A549 (cell line): Measurements from ENCODE around the gene GSTT2B. TPM values are rescaled to one million over a fixed set of nuclear protein-coding genes. Genes with fewer than 3 reads are reported as not detected.

ENCODE experiments used
- ATAC-seq, 2 experiments: fragments of 200-7000 bp in 1 of 2; fragments of >200 bp in 1 of 2; cut with Nextera tagmentation in 1 of 2; cut with Tn5 transposase in 1 of 2; 3 replicates each; pipeline versions ENCODE4 v1.8.0 to v1.9.1; 2018 to 2020; ENCODE audit warnings: mild to moderate bottlenecking in 1 of 2, moderate library complexity in 1 of 2
- CTCF ChIA-PET: fragments of 300-600 bp; sonication (Branson Sonifier 250); formaldehyde crosslinking; extraction: SDS; loops from one replicate; lab custom pipeline; 2021; ENCODE audit warnings: antibody characterized with exemption, inconsistent platforms; lab: Yijun Ruan, JAX
- POLR2A ChIA-PET: fragments of 350-600 bp; formaldehyde crosslinking; extraction: SDS; loops from one replicate; lab custom pipeline; 2021; ENCODE audit warnings: antibody characterized with exemption, inconsistent platforms; lab: Yijun Ruan, JAX
- DNase-seq, 2 experiments: peaks; one replicate each; pipeline versions ENCODE4 v3.0.0 to v3.0.0-alpha.2; 2011 to 2016; ENCODE audit warnings: low read depth in 1 of 2, low spot score in 1 of 2
- FAIRE-seq: peaks from 2 replicates; lab custom pipeline; 2011; peaks lifted over from hg19 to GRCh38; lab: Jason Lieb, UNC
- H3K27ac ChIP-seq, 2 experiments: fragments of >200 bp; sonication (Bioruptor Twin); formaldehyde crosslinking; 3 replicates each; pipeline ENCODE4 v1.5.1; 2016 to 2017
- H3K4me1 ChIP-seq: fragments of >200 bp; sonication (Bioruptor Twin); formaldehyde crosslinking; 3 replicates; pipeline ENCODE4 v1.6.1; 2016
- H3K4me2 ChIP-seq: fragments of >200 bp; sonication (Bioruptor Twin); formaldehyde crosslinking; 3 replicates; pipeline ENCODE4 v1.6.1; 2016
- H3K4me3 ChIP-seq: fragments of >200 bp; sonication (Bioruptor Twin); formaldehyde crosslinking; 3 replicates; pipeline ENCODE4 v1.5.1; 2016
- H3K9me3 ChIP-seq: fragments of >200 bp; sonication (Bioruptor Twin); formaldehyde crosslinking; 3 replicates; pipeline ENCODE4 v1.6.1; 2016
- BHLHE40 ChIP-seq: IDR thresholded peaks from 2 replicates; pipeline ENCODE4 v1.6.1; 2012; ENCODE audit warnings: low read depth, low read length, inconsistent platforms
- CHD2 ChIP-seq: fragments of 150-350 bp; IDR thresholded peaks from 2 replicates; pipeline ENCODE4 v1.6.1; 2014; ENCODE audit warnings: low read length; ENCODE audit not compliant: partially characterized antibody
- CHD4 ChIP-seq: fragments of 200-600 bp; sonication (generic); IDR thresholded peaks from 2 replicates; pipeline ENCODE4 v1.6.1; 2016; ENCODE audit warnings: antibody characterized with exemption, mild to moderate bottlenecking, borderline replicate concordance
- E2F6 ChIP-seq: IDR thresholded peaks from 2 replicates; pipeline ENCODE4 v1.6.1; 2012; ENCODE audit warnings: low read depth, borderline replicate concordance
- EHMT2 ChIP-seq: fragments of 200-600 bp; sonication (generic); IDR thresholded peaks from 2 replicates; pipeline ENCODE4 v1.6.1; 2016; ENCODE audit warnings: antibody characterized with exemption, low read depth, mild to moderate bottlenecking, moderate library complexity
- FOSL2 ChIP-seq, 2 experiments: fragments of 450-650 bp in 1 of 2; fragments of >200 bp in 1 of 2; sonication (Bioruptor Twin) in 1 of 2; formaldehyde crosslinking; IDR thresholded peaks; 2 replicates each; pipeline versions ENCODE4 v1.5.0 to v1.6.1; 2016 to 2020; ENCODE audit warnings: mild to moderate bottlenecking in 1 of 2, moderate library complexity in 1 of 2
- HEYL ChIP-seq: fragments of 250-450 bp; sonication (Bioruptor Pico); IDR thresholded peaks from 2 replicates; pipeline ENCODE4 v1.8.0; 2021; ENCODE audit warnings: mild to moderate bottlenecking, moderate library complexity
- JUN ChIP-seq, 2 experiments: fragments of >200 bp; sonication (Bioruptor Twin); formaldehyde crosslinking; IDR thresholded peaks; 2 replicates in 1 of 2; 3 replicates in 1 of 2; pipeline ENCODE4 v1.6.1; 2016 to 2017
- NFE2L2 ChIP-seq: fragments of 150-350 bp; conservative IDR thresholded peaks from 2 replicates; pipeline ENCODE4 v1.6.1; 2014; ENCODE audit warnings: low read length
- NPAS2 ChIP-seq: fragments of 250-450 bp; sonication (Bioruptor Pico); IDR thresholded peaks from 2 replicates; pipeline ENCODE4 v1.8.0; 2022; ENCODE audit warnings: mild to moderate bottlenecking, moderate library complexity, borderline replicate concordance
- NR3C1 ChIP-seq: fragments of >200 bp; sonication (Bioruptor Twin); formaldehyde crosslinking; IDR thresholded peaks from 3 replicates; pipeline ENCODE4 v1.6.1; 2017
- PHF8 ChIP-seq: fragments of 200-600 bp; sonication (generic); IDR thresholded peaks from 2 replicates; pipeline ENCODE4 v1.6.1; 2016; ENCODE audit warnings: low read depth, mild to moderate bottlenecking, antibody characterized with exemption, moderate library complexity, borderline replicate concordance
- POLR2A ChIP-seq: IDR thresholded peaks from 2 replicates; pipeline ENCODE4 v1.6.1; 2012; ENCODE audit warnings: mild to moderate bottlenecking, low read length
- POLR2AphosphoS2 ChIP-seq: conservative IDR thresholded peaks from 2 replicates; pipeline ENCODE4 v1.6.1; 2012; ENCODE audit warnings: low read length, improper control_type of control experiment, inconsistent platforms
- RAD21 ChIP-seq, 2 experiments: fragments of >200 bp in 1 of 2; sonication (Bioruptor Twin) in 1 of 2; formaldehyde crosslinking in 1 of 2; IDR thresholded peaks in 1 of 2; conservative IDR thresholded peaks in 1 of 2; 2 replicates in 1 of 2; 3 replicates in 1 of 2; pipeline ENCODE4 v1.6.1; 2012 to 2018; ENCODE audit warnings: inconsistent platforms in 1 of 2
- RCOR1 ChIP-seq: fragments of 150-350 bp; IDR thresholded peaks from 2 replicates; pipeline ENCODE4 v1.6.1; 2014; ENCODE audit warnings: antibody characterized with exemption, low read length, low read depth
- RFX5 ChIP-seq: fragments of 450-650 bp; IDR thresholded peaks from 2 replicates; pipeline ENCODE4 v1.7.1; 2014; ENCODE audit warnings: antibody characterized with exemption, mild to moderate bottlenecking, moderate library complexity
- SREBF2 ChIP-seq: fragments of 450-650 bp; IDR thresholded peaks from 2 replicates; pipeline ENCODE4 v1.6.1; 2014; ENCODE audit warnings: mild to moderate bottlenecking, moderate library complexity
- TFCP2L1 ChIP-seq: fragments of 250-450 bp; sonication (Bioruptor Pico); IDR thresholded peaks from 2 replicates; pipeline ENCODE4 v1.5.0; 2021; ENCODE audit warnings: mild to moderate bottlenecking
- TP53 ChIP-seq: fragments of 250-450 bp; sonication (Bioruptor Pico); IDR thresholded peaks from 2 replicates; pipeline ENCODE4 v1.5.0; 2021; ENCODE audit warnings: mild to moderate bottlenecking, moderate library complexity
- ZFP36 ChIP-seq: fragments of 450-650 bp; IDR thresholded peaks from 2 replicates; pipeline ENCODE4 v1.6.1; 2014; ENCODE audit warnings: borderline replicate concordance; ENCODE audit not compliant: partially characterized antibody
- ZNF302 ChIP-seq: fragments of 250-450 bp; sonication (Bioruptor Pico); IDR thresholded peaks from 2 replicates; pipeline ENCODE4 v1.9.0; 2021; ENCODE audit warnings: inconsistent platforms, mild to moderate bottlenecking, moderate library complexity
- whole genome bisulfite sequencing: methylation state at CpG from one replicate; pipeline ENCODE4 v1.1.6; 2017; ENCODE audit errors: missing lambda C conversion rate; 5-methylcytosine and 5-hydroxymethylcytosine counted together
- polyA plus RNA-seq, 4 experiments: library from polyadenylated mRNA; depleted of rRNA in 3 of 4; stranded (reverse); fragments of >200 nt; fragmentation: RNase III in 1 of 4; extraction: RNeasy Plus Mini Kit Qiagen cat#74134 plus additional on column Dnase treatment in 1 of 4; gene quantifications; 2 replicates in 3 of 4; 3 replicates in 1 of 4; pipeline ENCODE4 v1.2.3, GENCODE V29; 2011 to 2017
- TF ChIP-seq, protein P1 (sequence below): fragments of >200 bp; sonication (Bioruptor Twin); formaldehyde crosslinking; IDR thresholded peaks from 3 replicates; pipeline ENCODE4 v1.6.1; 2016
- TF ChIP-seq, protein P2 (sequence below): fragments of 250-450 bp; sonication (Bioruptor Pico); IDR thresholded peaks from 2 replicates; pipeline ENCODE4 v1.5.0; 2020; ENCODE audit warnings: low read depth, mild to moderate bottlenecking, moderate library complexity

Gene GSTT2B
- polyA plus RNA-seq, 2 of the 4 experiments (the other 2 are of a cell fraction) = 0.30 to 0.50 TPM

DNA sequence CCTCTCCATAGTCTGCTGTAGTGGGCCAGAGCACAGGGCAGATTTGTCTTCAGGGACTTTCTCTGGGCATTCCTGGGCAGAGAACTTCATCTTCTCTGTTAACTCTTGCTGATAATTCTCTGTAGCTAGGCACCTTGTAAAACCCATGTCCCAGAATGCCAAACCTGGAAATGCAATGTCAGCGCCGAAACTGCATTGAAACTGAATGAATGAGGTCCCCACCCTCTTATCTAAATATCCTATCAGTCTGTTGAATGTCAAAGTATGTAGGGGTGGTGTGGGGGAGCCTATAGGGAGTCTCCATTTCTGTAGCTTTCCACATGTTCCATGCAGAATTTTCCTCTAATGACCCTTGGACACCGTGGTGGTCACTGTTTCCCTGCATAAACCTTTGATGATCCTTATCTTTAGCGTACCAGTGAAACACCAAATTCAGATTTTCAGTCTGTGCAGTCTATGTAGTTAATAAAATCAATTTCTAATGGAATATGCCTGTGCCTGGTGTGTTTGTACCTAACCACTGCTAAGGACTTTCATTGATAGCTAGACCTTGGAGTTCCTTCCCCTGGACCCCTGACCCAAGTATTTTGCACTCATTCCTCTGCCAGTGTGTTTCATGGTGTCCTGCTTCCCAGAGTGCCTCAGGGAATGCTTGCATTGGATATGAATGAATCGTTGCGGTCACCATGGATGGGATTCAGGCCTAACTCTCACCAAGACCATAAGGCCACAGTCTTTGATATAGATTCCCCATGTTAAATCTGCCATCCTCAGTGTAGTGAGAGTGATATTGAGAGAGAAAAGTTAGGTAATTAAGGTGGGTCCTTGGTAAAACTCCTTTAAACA is 47.6 kb upstream of the GSTT2B start:
- CTCF ChIA-PET = interaction anchor here (1.3 kb wide), 2 partner anchors 24 to 181 kb away, joined by 4 to 5 read pairs; no protein-coding TSS in a partner anchor
- POLR2A ChIA-PET = no interaction called here
- TF ChIP-seq PHF8 (no peak), HEYL (CRISPR knock-in tag) (no peak), RAD21 (conservative IDR thresholded peaks at IDR 0.05 in 1 of 2, IDR thresholded peaks at IDR 0.05 in 1 of 2) (no peak), RCOR1 (no peak), NFE2L2 (no peak), TP53 (CRISPR knock-in tag) (no peak), POLR2AphosphoS2 (no peak), ZFP36 (no peak), FOSL2 (IDR thresholded peaks at IDR 0.05) (no peak), FOSL2 (CRISPR knock-in tag; IDR thresholded peaks at IDR 0.05) (no peak), ZNF302 (CRISPR knock-in tag) (no peak), NPAS2 (CRISPR knock-in tag) (no peak), NR3C1 (no peak)
- TF ChIP-seq, protein P1, sequence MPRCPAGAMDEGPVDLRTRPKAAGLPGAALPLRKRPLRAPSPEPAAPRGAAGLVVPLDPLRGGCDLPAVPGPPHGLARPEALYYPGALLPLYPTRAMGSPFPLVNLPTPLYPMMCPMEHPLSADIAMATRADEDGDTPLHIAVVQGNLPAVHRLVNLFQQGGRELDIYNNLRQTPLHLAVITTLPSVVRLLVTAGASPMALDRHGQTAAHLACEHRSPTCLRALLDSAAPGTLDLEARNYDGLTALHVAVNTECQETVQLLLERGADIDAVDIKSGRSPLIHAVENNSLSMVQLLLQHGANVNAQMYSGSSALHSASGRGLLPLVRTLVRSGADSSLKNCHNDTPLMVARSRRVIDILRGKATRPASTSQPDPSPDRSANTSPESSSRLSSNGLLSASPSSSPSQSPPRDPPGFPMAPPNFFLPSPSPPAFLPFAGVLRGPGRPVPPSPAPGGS = no peak

DNA sequence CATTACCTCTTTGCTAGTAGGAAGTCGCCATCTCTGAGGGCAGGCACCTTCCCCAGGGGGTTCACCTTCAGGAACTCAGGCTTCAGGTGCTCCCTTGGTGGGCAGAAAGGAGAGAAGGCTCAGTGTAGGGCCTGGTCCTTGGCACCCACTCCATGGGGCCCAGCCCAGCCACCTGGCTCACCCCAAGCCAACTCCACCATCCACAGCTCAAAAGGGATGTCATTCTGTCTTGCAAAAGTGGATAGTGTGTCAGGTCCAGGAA is 47.0 kb upstream of the GSTT2B start:
- FAIRE-seq = no peak
- no peak for ATAC-seq
- ChIA-PET POLR2A (no interaction called here), CTCF (interaction anchor here (1.3 kb wide), 2 partner anchors 24 to 182 kb away, joined by 4 to 5 read pairs; no protein-coding TSS in a partner anchor)
- Histone ChIP-seq H3K9me3 (no peaks in the 10 kb centered on the region), H3K4me2 (no peak overlapping the region), H3K4me1 (peaks cover 4% of the 10 kb centered on the region; the same call in 2 of the 3 replicates), H3K27ac (no peak overlapping the region), H3K4me3 (no peak overlapping the region)
- DNase-seq = no peak
- WGBS = no CpG with 5 or more reads among the region's 1 CpG
- no peak for TF ChIP-seq PHF8
- TF ChIP-seq TFCP2L1 (CRISPR knock-in tag) = no peak
- no peak for TF ChIP-seq JUN (IDR thresholded peaks at IDR 0.05)
- TF ChIP-seq RFX5 = no peak
- no peak for TF ChIP-seq CHD4
- no peak for TF ChIP-seq ZNF302 (CRISPR knock-in tag)
- TF ChIP-seq EHMT2 = no peak
- no peak for TF ChIP-seq CHD2
- TF ChIP-seq POLR2A = no peak
- TF ChIP-seq, protein P2, sequence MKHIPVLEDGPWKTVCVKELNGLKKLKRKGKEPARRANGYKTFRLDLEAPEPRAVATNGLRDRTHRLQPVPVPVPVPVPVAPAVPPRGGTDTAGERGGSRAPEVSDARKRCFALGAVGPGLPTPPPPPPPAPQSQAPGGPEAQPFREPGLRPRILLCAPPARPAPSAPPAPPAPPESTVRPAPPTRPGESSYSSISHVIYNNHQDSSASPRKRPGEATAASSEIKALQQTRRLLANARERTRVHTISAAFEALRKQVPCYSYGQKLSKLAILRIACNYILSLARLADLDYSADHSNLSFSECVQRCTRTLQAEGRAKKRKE = no peak
- TF ChIP-seq E2F6 = no peak
- no peak for TF ChIP-seq NPAS2 (CRISPR knock-in tag)
- TF ChIP-seq BHLHE40 = no peak
- TF ChIP-seq NR3C1 = no peak
- TF ChIP-seq SREBF2 = no peak

More for the DNA sequence above, 47.6 kb upstream of the GSTT2B start:
- Histone ChIP-seq H3K4me1 (peaks cover 4% of the 10 kb centered on the region; the same call in 2 of the 3 replicates), H3K4me2 (no peak overlapping the region), H3K4me3 (no peak overlapping the region), H3K27ac (no peak overlapping the region), H3K9me3 (no peaks in the 10 kb centered on the region)
- DNase-seq (no peak), ATAC-seq (no peak), FAIRE-seq (no peak)
- WGBS = 73% methylated on average over 6 of the region's 6 CpGs
